CD4-positive, alpha-beta memory T cell (primary cell): ENCODE results near the gene TDRD12. TPM values are rescaled to one million over a fixed set of nuclear protein-coding genes. Genes with fewer than 3 reads are reported as not detected.
A peak's percentile ranks its signal among the peaks of the same experiment; 100 is the strongest.

Experiments
- CTCF ChIA-PET: fragments of 350-600 bp; sonication (Branson Sonifier 250); formaldehyde crosslinking; loops from one replicate; lab custom pipeline; 2021; ENCODE audit warnings: inconsistent platforms; ENCODE audit not compliant: partially characterized antibody; lab: Charles Lee
- POLR2A ChIA-PET: fragments of 350-600 bp; sonication (Branson Sonifier 250); formaldehyde crosslinking; loops from one replicate; lab custom pipeline; 2021; ENCODE audit not compliant: partially characterized antibody; lab: Charles Lee
- DNase-seq, 5 donors: peaks; one replicate each; pipeline versions ENCODE4 v3.0.0 to v3.0.0-alpha.2; 2020 to 2022; ENCODE audit warnings: mixed read lengths in 1 of 5
- H3K27ac ChIP-seq: one replicate; pipeline ENCODE4 v1.7.0; 2013; ENCODE audit warnings: low read depth, low read length
- H3K27me3 ChIP-seq: 2 replicates; pipeline ENCODE4 v1.7.0; 2013; ENCODE audit warnings: mild to moderate bottlenecking, low read length, moderate library complexity; ENCODE audit not compliant: insufficient read depth
- H3K36me3 ChIP-seq: 2 replicates; pipeline ENCODE4 v1.7.0; 2013; ENCODE audit warnings: mild to moderate bottlenecking, low read length, moderate library complexity; ENCODE audit not compliant: insufficient read depth
- H3K4me1 ChIP-seq: 2 replicates; pipeline ENCODE4 v1.7.0; 2013; ENCODE audit warnings: mild to moderate bottlenecking, low read length, moderate library complexity; ENCODE audit not compliant: insufficient read depth
- H3K4me3 ChIP-seq, 2 donors: one replicate each; pipeline ENCODE4 v1.7.0; 2013; ENCODE audit warnings: low read length in 2 of 2, mild to moderate bottlenecking in 1 of 2
- H3K9me3 ChIP-seq, 2 donors: one replicate each; pipeline ENCODE4 v1.7.0; 2013; ENCODE audit warnings: low read length in 2 of 2, control low read depth in 1 of 2; ENCODE audit not compliant: control insufficient read depth in 1 of 2
- H3K27ac Mint-ChIP-seq, 7 donors: one replicate each; pipeline ENCODE4 v1.8.0; 2020 to 2021; ENCODE audit warnings: mixed read lengths in 7 of 7, mild to moderate bottlenecking in 6 of 7, inconsistent platforms in 3 of 7, moderate library complexity in 3 of 7
- H3K27me3 Mint-ChIP-seq, 2 donors: one replicate each; pipeline ENCODE4 v1.8.0; 2020 to 2021; ENCODE audit warnings: mixed read lengths in 2 of 2
- H3K36me3 Mint-ChIP-seq, 2 donors: one replicate each; pipeline ENCODE4 v1.8.0; 2020 to 2021; ENCODE audit warnings: mixed read lengths in 2 of 2, inconsistent platforms in 1 of 2, mild to moderate bottlenecking in 1 of 2
- H3K4me1 Mint-ChIP-seq, 4 donors: one replicate each; pipeline ENCODE4 v1.8.0; 2020 to 2021; ENCODE audit warnings: mixed read lengths in 4 of 4, mild to moderate bottlenecking in 1 of 4
- H3K4me3 Mint-ChIP-seq, 8 donors: one replicate each; pipeline ENCODE4 v1.8.0; 2020 to 2021; ENCODE audit warnings: mixed read lengths in 8 of 8, mild to moderate bottlenecking in 7 of 8, moderate library complexity in 6 of 8, inconsistent platforms in 3 of 8
- H3K9me3 Mint-ChIP-seq, 8 donors: one replicate each; pipeline ENCODE4 v1.8.0; 2020 to 2021; ENCODE audit warnings: mixed read lengths in 8 of 8, mild to moderate bottlenecking in 5 of 8, inconsistent platforms in 3 of 8, moderate library complexity in 1 of 8
- intact Hi-C: fragments of 100-400 bp; cut with micrococcal nuclease; formaldehyde crosslinking; loops from one replicate; pipeline ENCODE4 v1.15.1; 2023
- polyA plus RNA-seq, 2 donors: library from polyadenylated mRNA; unstranded; fragments of 300-500 nt; fragmentation: Illumina TruSeq; gene quantifications; one replicate each; pipeline ENCODE4 v1.2.3, GENCODE V29; 2021
- total RNA-seq, 2 experiments: library from RNA; stranded (reverse); gene quantifications; one replicate each; pipeline ENCODE4 v1.2.3, GENCODE V29; 2021

TDRD12 gene
- total and polyA plus RNA-seq, 4 experiments from 2014 or later = 0.20 to 1.9 (median 0.65) TPM

DNA sequence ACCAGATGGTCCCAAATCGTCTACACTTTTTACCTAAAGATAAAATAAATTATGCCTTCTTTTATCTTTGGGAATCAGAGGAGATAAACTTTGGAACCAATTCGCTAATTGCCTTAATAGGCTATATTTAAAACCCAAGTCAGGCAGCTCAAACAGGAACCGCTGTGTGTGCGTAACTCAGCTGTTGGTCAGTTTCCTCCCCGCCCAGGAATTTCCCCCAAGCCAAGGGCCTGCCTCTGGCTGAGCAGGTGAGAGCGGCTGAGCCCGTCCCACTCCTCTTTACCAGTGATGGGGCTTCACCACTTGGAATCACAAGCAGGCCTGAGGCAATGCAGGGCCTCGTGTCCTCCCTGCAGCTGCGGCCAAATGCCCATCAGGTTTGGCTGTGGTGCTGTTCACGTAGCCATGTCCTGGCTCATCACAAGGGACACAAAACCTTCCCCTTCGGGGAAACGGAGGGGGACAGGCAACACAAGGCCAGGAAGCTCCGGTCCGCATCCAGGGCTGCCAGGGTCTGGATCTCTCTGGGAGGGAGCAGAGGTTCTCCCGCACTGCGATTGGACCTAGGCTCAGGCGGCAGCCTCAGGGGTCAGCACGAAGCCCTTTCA, 150.5 kb downstream of the TDRD12 start:
- H3K4me3 ChIP-seq = no peak overlapping the region
- no peak overlapping the region for H3K27ac Mint-ChIP-seq
- no peaks in the 10 kb centered on the region for H3K4me1 ChIP-seq
- ChIA-PET CTCF (no interaction called here), POLR2A (no interaction called here)
- no peak overlapping the region for H3K27ac ChIP-seq
- no peaks in the 10 kb centered on the region for H3K36me3 Mint-ChIP-seq
- H3K4me1 Mint-ChIP-seq = no peaks in the 10 kb centered on the region
- intact Hi-C loops = no loop called here
- no peaks in the 10 kb centered on the region for H3K9me3 ChIP-seq
- DNase-seq = no peak
- H3K4me3 Mint-ChIP-seq = no peak overlapping the region
- H3K9me3 Mint-ChIP-seq = peaks cover 0 to 2% (median 0%) of the 10 kb centered on the region in 8 donors
- no peaks in the 10 kb centered on the region for H3K36me3 ChIP-seq
- no peaks in the 10 kb centered on the region for H3K27me3 Mint-ChIP-seq
- H3K27me3 ChIP-seq = no peaks in the 10 kb centered on the region

DNA sequence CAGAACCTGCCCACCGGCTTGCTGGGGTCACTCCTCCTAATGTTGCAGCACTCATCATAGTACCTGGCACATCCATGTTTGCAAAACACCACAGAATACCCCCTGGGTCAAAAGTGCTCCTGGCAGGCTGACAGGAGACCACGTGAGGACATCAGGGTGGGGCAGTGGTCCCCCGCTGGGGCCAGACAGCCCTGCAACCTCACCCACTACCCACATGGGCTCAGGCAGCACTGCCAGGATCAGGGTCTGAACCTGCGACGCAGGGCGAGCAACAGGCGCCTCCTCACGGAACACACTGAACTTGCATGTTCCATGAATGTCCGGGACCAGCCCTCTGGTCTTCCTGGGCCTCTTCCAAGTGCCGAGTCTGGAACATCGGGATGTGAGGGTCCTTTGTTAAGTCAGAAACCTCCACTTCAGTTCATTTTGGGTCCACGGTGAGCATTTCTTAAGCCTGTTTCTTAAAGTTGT, 151.4 kb downstream of the TDRD12 start:
- peaks cover 0 to 2% (median 0%) of the 10 kb centered on the region in 8 donors for H3K9me3 Mint-ChIP-seq
- no peaks in the 10 kb centered on the region for H3K36me3 Mint-ChIP-seq
- intact Hi-C loops = no loop called here
- CTCF ChIA-PET = interaction anchor here (0.8 kb wide), 1 partner anchor 105 kb away, joined by 4 read pairs; no protein-coding TSS in a partner anchor
- H3K27me3 Mint-ChIP-seq = no peaks in the 10 kb centered on the region
- Histone ChIP-seq H3K27ac (no peak overlapping the region), H3K27me3 (no peaks in the 10 kb centered on the region), H3K36me3 (no peaks in the 10 kb centered on the region), H3K4me1 (no peaks in the 10 kb centered on the region), H3K4me3 (no peak overlapping the region), H3K9me3 (no peaks in the 10 kb centered on the region)
- POLR2A ChIA-PET = no interaction called here
- no peak overlapping the region for H3K4me3 Mint-ChIP-seq
- DNase-seq = no peak
- H3K27ac Mint-ChIP-seq = no peak overlapping the region
- no peaks in the 10 kb centered on the region for H3K4me1 Mint-ChIP-seq

DNA sequence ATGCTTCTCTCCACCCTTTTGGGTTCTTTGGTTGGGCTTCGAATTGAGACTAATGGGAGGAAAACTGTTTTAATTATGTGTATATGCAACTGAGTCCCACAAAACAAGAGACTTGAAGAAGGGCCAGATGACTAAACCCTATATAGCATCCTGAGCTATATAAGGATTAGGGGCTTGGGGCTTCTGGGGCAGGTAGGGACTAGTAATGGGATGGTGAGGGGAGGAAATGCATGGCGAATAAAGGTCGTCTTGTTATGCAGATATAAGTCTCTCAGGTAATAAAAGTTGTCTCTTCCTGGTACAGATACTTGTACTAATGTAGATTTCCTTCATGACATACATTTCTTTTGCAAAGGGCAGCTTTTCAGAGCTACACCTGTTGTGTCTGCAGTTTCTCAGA, 152.8 kb downstream of the TDRD12 start:
- no peak overlapping the region for H3K4me3 Mint-ChIP-seq
- intact Hi-C loops = no loop called here
- H3K36me3 Mint-ChIP-seq = no peaks in the 10 kb centered on the region
- H3K9me3 ChIP-seq = no peaks in the 10 kb centered on the region
- no peaks in the 10 kb centered on the region for H3K4me1 ChIP-seq
- POLR2A ChIA-PET = no interaction called here
- no peaks in the 10 kb centered on the region for H3K4me1 Mint-ChIP-seq
- H3K27me3 ChIP-seq = no peaks in the 10 kb centered on the region
- peaks cover 0 to 2% (median 0%) of the 10 kb centered on the region in 8 donors for H3K9me3 Mint-ChIP-seq
- no peak overlapping the region for H3K27ac ChIP-seq
- no peaks in the 10 kb centered on the region for H3K27me3 Mint-ChIP-seq
- no peak overlapping the region for H3K4me3 ChIP-seq
- no peak for DNase-seq
- CTCF ChIA-PET = no interaction called here
- H3K27ac Mint-ChIP-seq = no peak overlapping the region
- no peaks in the 10 kb centered on the region for H3K36me3 ChIP-seq

DNA sequence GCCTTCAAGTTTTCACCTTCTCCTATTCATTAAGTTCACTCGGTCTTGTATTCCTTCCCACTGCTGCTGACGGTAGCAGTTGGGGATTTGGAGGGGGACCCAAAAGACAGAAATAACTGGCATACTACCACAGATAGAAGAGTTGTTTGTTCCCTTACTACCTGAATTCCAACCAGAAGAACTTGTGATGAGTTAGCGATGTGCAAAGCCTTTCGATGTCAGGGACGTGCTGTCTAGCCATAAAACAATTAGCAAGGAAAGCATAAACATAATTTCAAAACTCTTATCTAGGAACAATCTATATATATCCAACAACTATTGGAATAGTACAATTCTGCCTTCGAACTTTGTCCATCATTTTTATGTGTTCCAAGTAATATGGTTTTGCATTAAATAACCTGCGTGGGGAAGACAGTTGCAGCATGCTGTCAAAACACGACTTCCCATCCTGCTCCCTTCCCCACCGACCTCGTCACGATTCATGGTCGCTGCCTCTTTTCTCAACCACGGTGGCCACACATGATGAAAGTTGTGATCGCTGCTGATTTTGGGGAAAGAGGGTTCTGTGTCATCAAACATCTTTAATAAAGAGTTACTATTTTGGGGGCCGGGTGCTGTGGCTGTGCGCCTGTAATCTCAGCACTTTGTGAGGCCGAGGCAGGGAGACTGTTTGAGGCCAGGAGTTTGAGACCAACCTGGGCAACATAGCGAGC, 153.8 kb downstream of the TDRD12 start:
- H3K9me3 Mint-ChIP-seq = peaks cover 0 to 2% (median 0%) of the 10 kb centered on the region in 8 donors
- H3K4me3 Mint-ChIP-seq = no peak overlapping the region
- H3K27me3 ChIP-seq = no peaks in the 10 kb centered on the region
- ChIA-PET CTCF (no interaction called here), POLR2A (no interaction called here)
- intact Hi-C loops = no loop called here
- no peak overlapping the region for H3K4me3 ChIP-seq
- H3K4me1 ChIP-seq = no peaks in the 10 kb centered on the region
- H3K27ac Mint-ChIP-seq = no peak overlapping the region
- no peak overlapping the region for H3K27ac ChIP-seq
- no peaks in the 10 kb centered on the region for H3K4me1 Mint-ChIP-seq
- H3K9me3 ChIP-seq = no peaks in the 10 kb centered on the region
- no peak for DNase-seq
- H3K27me3 Mint-ChIP-seq = no peaks in the 10 kb centered on the region
- H3K36me3 ChIP-seq = no peaks in the 10 kb centered on the region
- H3K36me3 Mint-ChIP-seq = peaks cover 2 to 5% of the 10 kb centered on the region in 2 donors

DNA sequence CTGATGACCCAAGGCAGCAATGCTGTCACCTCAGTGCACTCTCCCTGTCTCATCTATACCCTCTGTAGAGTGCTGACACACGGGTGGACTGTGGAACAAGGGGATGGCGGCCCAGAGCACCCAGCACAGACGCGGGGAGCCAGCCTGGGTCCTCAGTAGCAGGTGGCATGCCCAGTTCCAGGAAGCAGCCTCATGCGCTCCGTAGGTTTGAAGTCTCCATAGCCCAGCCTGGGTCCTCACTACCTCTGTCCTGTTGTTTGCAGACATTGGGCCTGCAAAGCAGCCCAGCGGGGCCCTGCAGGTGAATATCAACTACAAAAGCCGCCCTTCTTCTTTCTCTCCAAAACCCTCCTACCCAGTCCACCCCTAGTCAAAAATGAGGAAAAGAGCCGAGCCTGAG, 155.0 kb downstream of the TDRD12 start:
- Histone ChIP-seq H3K4me1 (no peaks in the 10 kb centered on the region), H3K4me3 (no peak overlapping the region), H3K27me3 (no peaks in the 10 kb centered on the region), H3K36me3 (no peaks in the 10 kb centered on the region), H3K9me3 (no peaks in the 10 kb centered on the region), H3K27ac (no peak overlapping the region)
- Mint-ChIP-seq H3K4me1 (no peaks in the 10 kb centered on the region), H3K4me3 (no peak overlapping the region), H3K9me3 (no peaks in the 10 kb centered on the region), H3K36me3 (peaks cover 4 to 12% of the 10 kb centered on the region in 2 donors), H3K27ac (peak overlapping the region in 1 of 7 donors; percentile 20), H3K27me3 (no peaks in the 10 kb centered on the region)
- no peak for DNase-seq
- POLR2A ChIA-PET = no interaction called here
- CTCF ChIA-PET = no interaction called here
- intact Hi-C loops = no loop called here

DNA sequence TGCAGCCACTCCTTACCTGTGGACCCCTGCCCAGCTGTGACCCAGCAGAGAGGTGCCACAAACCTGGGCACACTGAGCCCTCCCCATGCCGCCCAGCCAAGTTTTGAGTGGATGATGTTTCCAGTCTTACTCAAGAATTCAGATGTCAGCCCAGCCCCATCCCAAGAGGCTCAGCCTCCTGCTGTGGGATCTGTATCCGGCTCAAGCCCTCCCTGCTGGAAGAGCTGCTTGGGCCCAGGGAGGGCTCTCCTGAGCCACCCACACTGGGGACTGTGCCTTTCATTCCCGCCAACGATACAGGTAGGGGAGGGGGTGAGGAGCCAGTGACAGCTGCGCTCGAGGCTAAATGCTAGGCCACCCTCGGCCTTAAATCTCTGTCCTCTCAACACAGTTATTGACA, 155.9 kb downstream of the TDRD12 start:
- POLR2A ChIA-PET = no interaction called here

DNA sequence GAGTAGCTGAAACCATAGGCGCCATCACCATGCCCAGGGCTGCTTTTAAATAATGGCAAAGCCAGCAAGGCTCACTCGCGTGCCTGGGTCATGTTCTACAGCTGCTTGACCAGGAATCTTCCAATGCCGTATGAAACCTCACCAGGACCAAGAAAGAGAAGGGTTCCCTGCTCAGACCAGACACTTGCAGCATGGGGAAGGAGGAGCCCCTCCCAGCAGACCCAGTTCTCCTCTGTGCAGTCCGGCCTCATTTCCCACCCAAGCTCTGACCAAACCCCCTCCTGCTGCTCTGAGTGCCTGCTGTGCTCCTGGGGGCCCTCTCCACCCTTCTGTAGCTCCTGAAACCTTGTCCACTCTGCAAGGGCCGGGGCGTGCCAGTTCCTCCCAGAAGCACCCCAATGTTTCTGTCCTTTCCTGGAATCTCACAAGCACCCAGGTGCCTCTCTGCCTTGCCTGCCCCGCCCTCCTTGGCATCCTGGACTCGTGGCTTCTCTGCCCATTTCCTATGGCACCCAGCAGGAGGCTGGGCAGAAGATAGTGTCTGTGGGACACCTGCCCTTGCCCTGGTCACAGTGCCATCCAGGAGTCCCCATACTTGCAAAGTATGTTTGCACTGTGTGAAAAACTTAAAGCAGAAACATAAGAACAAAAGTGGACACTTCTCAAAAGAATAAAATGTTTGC, 156.8 kb downstream of the TDRD12 start:
- no peaks in the 10 kb centered on the region for H3K27me3 ChIP-seq
- H3K4me3 Mint-ChIP-seq = no peak overlapping the region
- H3K4me3 ChIP-seq = no peak overlapping the region
- H3K36me3 Mint-ChIP-seq = peaks cover 8 to 16% of the 10 kb centered on the region in 2 donors
- H3K27ac ChIP-seq = no peak overlapping the region
- DNase-seq = no peak
- ChIA-PET POLR2A (no interaction called here), CTCF (no interaction called here)
- no peaks in the 10 kb centered on the region for H3K9me3 Mint-ChIP-seq
- no peaks in the 10 kb centered on the region for H3K36me3 ChIP-seq
- no peaks in the 10 kb centered on the region for H3K4me1 Mint-ChIP-seq
- no peaks in the 10 kb centered on the region for H3K4me1 ChIP-seq
- H3K9me3 ChIP-seq = no peaks in the 10 kb centered on the region
- H3K27ac Mint-ChIP-seq = peak overlapping the region in 1 of 7 donors; percentile 48
- H3K27me3 Mint-ChIP-seq = no peaks in the 10 kb centered on the region
- intact Hi-C loops = no loop called here

More for the DNA sequence above, 155.9 kb downstream of the TDRD12 start:
- Mint-ChIP-seq H3K4me1 (no peaks in the 10 kb centered on the region), H3K9me3 (no peaks in the 10 kb centered on the region), H3K27ac (no peak overlapping the region), H3K4me3 (no peak overlapping the region), H3K36me3 (peaks cover 4 to 16% of the 10 kb centered on the region in 2 donors), H3K27me3 (no peaks in the 10 kb centered on the region)
- Histone ChIP-seq H3K9me3 (no peaks in the 10 kb centered on the region), H3K4me1 (no peaks in the 10 kb centered on the region), H3K36me3 (no peaks in the 10 kb centered on the region), H3K4me3 (no peak overlapping the region), H3K27ac (no peak overlapping the region), H3K27me3 (no peaks in the 10 kb centered on the region)
- CTCF ChIA-PET = no interaction called here
- intact Hi-C loops = no loop called here
- DNase-seq = no peak
